NCI-H2196 (cell line): ENCODE results near the gene ETS1.

ENCODE experiments used
- DNase-seq: peaks from one replicate; lab custom pipeline; 2025; ENCODE audit not compliant: unreplicated experiment; lab: John Stamatoyannopoulos, UW

The ETS1 gene

DNA sequence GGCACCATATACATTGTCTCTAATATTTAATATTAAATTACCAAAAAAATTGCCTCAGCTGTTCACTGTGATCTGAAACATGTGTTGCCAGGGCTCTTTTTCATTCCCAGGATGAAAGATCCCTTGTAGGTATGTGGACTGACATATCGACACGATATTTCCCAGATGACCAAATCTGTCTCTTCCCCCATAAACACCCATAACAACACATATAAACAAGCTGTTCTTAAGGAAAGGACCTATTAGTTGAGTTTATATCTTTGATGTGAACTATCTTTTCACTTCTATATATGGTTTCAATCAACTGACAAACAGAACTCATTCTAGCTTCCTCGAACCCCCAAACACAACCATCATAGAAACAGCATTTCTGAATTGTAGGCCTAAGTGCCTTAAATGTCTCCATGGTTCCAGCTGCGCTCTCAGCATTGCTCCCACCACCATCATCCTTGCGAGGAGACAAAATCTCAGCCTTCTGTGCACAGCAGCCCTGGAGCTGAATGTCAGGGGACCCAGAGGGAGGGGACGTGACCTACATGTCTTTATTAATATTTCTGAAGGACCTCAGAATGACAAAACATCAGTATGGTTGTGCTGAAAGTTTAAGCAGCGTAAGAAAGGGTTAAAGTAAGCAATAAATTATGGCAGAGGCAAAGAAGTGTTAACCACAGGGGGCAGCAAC lies 67.0 kb downstream of the ETS1 start:
- DNase-seq, result no peak

DNA sequence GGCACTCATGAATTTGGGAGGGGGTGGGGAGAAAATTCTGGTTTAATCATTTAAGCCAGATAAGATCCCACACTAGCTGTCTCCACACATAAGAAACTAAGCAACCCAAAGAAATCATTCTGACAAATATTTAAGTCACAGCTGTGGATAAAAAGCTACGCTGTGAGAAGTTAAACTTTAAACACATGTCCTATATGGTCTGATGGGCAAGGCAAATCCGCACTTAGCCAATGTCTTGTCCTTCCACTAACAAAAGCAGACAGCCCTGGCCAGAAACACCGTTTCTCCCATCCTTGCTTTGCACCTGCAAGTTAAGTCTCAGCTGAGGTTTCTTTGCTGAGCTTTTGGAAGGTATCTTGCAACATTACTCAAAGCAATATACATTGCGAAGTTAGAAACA lies 68.0 kb downstream of the ETS1 start:
- no peak for DNase-seq

DNA sequence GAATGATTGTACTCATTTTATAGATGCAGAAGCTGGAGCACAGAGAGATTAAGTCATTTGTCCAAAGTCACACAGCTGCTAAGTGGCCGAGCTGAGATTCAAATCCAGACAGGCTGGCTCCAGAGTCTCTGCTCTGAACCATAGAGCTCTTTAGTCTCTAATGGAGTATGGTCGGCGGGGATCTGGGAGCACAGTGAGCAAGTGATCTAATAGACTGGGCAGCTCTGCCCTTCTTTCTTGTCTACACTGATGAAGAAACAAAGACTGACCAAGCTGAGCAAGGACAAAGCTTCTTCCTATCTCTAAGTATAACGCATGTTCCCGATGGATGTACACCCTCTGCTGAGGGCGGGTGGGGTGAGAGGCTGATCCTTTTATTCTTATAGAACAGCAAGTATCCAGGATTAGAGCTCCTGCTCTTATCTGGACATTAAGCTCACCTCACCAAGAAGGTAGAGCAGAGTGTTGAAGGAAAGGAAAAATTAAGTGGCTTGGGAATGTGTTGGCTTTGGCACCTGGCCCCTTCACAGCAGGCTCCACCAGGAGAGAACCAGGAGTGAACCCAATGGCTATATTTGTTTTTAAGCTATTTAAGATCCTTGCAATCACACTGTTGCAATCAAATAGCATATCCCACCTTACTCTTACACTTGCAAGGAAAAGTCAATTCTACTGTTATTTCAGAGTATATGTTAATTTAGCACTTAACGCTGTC lies 68.7 kb downstream of the ETS1 start:
- no peak for DNase-seq

DNA sequence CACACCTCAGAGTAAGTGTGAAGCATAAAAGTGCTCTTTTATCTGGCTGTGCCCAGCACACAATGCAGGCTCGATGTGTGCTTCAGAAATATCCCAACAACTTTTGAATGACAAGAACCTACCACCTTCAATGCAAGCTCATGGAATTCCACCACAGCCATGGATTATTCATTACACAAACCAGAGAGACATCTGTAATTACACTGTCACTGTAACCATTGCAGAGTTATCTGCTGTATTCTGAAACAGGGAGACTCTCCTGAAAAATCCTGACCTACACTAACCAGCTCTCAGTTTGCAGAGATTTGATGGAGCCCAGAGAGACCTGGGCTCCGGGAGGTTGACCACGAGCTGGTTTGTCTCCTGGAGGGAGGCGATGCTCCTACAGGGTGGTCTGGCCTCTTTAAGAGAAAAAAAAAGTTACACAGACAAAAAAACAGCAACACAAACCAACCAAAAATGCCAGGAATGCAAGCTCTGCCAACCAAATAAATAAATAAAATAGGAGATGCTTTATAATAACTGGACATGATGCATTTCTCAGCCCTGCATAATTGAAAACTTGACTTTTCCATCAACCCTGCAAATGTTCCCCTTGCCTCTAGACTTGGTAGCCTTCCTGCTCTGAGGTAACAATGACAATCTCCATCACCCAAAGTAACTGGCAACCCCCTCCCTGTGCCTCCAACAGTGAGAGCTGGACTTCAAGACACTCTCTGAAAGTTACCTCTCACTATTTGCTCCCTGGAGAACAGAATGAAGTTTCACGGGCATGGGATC lies 69.7 kb downstream of the ETS1 start:
- DNase-seq, result no peak

DNA sequence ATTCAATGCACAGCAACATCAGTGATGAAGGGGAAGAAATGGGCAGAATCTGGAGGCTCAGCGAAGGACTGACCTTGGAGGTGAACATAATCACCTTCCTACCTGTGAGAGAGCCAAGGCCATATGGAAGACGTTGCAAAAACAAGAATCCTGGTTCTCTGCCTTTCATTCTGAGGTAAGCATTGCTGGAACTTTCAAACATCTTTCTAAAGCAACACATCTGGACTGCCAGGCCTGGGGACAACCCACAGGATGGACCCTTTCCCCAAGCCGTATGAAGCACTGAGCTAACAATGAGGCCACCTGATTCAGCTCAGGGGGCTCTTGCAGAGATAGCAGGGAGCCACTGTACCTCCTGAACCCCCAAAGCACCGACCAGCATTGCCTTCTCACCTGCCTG lies 70.5 kb downstream of the ETS1 start:
- no peak for DNase-seq

DNA sequence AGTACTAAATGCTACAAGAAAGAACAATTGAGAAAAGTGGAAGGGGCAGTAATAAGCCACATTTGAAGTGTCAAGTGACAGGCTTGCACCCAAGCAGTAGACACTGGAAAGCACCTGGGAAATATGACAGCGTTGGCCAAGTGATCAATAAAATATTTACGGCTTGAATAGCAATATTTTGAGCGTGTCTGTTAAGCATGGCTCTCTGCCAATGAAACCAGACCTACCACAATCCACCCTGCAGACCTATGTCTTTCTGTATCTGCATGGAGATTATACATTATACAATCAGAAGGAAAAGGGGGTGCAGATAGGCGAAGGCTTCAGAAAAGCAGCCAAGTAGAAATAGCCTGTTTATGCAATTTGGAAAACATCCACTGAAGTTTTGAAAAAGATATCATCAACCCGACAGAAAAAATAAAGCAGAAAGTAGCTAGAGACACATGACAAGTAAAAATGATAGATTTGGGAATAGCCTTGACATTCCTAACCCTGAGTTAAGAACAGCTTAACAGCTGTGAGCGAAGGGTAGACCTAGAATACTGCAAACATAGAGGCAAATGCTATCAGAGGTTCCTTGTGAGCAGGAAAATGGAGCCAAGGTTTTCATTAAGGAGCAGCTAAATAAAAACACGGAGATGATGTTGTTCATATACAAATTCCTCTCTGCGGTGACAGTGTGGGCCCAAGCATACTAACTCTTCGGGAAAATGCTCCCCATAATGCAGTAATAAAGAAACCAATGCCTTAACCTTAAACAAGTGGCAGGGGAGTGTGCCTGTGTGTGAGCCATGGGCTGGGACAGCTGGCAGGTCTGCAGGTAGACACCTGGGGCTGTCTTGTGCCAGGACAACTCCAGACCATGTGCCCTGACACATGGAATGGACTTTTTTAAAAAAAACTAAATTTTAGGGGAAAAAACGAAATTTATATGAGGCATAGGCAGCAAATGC lies 71.3 kb downstream of the ETS1 start:
- no peak for DNase-seq

DNA sequence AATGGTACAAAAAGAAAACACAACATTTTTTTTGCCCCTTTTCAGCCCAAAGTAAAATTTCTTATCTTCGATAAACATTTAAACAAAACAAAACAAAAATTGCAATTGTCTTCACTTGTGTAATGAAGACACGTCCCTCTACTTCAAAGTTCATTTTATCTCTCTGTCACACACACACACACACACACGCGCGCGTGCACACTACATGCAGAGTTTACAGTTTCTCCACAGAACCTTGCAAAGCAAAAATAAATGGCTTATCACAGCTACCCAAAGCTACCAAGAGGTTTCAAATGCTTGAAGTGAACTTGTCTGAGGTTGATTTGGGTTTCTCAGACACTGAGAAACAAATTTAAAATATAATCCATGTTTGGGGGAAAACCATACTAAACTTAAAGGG lies 72.3 kb downstream of the ETS1 start:
- DNase-seq, result no peak

DNA sequence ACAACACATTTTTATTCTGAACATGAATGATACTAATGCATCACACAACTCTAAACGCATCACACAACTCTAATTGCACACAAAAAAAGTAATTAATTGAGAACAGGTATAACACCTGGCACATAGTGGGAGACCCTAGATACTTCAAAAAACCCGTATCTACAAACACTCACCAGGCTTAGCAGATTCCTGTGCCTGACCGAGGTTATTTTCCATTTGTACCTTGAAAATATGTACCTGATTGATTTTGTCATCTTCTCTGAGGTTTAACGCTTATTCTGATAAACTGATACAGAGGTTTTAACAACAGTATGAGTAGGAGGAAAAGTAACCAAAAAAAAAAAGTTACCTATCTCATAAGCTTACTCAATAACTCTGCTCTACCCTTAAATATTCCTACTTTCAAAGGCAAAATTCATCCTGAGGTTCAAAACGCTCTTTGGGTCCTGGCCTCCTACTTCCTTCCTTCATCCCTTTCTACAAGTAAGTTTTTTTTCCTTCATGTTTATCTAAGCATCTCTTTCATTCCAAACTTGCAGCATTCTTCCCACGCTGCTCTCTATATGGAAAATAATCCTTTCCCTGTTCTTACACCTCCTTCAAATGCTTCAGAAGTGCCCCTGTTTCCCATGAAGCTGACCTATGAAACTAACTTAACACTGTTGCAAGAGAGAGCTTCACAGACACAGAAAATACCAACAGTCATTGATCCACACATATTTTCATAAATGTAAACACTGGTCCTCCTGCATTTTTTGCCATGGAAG lies 73.3 kb downstream of the ETS1 start:
- no peak for DNase-seq

DNA sequence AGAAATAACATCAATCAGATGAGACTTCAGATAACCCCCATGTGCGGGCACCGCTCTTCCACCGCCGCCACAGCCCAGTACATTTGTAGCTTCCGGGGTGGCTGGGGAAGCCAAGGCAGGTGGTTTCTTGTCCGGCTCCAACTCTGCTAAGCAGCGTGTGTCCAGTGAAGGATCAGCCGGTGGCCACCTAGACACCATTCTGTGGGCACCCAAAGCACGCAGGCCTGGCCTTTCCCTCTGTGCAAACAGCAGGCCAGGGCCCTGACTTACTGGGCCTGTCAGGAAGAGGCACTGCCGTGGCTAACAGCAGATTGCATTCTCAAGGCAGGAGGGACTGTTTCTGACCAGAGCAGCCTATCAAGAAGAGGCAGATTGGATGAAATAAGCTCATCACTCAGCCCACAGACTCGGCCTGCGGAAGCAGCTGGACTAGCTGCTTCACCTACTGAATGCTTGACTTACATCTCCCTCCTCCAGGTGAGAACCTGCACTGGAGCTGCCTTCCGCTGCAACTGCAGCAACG lies 74.8 kb downstream of the ETS1 start:
- no peak for DNase-seq

DNA sequence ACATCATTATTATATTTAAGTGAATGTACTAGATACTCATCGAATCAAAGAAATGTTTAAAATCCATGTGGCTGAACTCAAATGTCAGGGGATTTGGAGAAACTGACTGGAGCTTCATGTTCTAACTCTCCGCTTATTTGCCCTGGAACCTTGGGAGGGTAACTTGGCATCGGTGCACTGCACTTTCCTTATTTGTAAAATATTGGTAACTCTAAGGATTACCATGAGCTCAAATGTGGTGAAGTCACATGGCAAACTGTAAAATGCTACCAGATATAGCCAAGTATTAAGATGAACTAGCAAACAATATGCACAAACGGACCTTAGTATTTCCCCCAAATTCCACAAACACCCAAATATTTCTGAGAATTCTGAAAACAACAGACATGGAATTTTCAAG lies 75.6 kb downstream of the ETS1 start:
- DNase-seq, result no peak

DNA sequence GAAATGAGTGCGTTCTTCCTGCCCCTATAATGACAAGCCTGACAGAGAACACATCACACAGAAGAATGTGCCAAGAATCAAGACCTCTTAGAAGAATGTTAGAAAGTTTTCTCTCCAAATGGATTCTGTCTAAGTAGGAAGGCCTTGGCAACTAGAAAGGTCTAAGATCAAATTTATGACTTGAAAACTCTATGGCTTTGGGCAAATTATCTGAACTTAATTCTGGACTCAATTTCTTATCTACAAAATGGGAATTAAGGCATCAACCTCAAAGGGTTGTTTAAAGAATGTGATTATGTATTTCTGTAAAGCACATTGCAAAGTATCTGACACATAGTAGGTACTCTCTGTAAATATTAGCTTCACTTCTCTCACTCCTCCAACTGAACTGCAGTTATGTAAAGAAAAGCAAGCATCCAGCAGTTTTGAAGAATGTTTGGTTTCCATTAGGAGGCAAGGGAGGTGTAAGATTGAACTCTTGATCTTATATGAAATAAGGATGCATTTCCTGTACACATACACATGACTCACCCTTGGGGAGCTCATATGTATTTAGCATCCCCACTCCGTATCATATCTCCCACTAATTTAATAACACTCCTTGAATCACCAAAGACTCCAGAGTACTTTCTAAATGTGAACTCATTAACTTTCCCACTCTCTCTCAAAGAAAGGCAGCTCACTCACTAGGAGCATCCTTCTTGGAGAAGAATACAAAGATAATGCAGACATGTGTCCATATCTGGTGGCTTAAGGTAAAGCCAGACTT lies 77.6 kb downstream of the ETS1 start:
- no peak for DNase-seq

DNA sequence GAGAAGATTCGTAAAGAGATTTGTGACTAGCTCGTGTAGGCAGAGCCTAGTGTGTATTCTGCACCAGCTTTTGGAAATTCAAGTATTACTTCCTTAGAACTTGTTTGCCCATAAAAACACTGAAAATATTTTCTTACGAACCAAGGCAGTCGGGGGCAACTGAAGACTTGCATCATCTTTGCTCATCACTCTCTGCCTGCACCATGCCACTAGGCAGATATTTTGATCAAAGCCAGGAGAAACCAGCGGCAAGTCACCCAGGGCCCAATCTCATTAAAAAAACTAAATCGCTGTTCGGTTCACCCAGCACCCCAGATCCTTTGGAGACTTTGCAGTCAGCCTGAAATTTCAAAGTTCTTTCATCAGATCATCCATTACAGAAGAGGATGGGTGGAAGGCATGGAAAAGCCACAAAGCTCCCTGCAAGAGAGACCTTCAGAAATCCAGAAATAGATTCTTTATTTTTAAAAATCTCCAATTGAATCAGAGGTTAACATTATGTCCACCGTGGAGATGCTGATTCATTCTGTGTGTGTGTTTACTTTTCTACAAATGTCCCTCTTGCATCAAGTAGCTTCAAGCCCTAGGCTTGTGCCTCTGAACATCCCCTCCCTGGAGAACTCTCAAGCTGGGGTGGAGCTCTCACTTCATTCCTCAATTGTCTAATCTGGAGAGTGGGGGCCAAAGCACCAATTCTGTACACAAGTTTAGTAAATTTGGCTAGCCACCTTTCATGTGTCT lies 78.4 kb downstream of the ETS1 start:
- no peak for DNase-seq

DNA sequence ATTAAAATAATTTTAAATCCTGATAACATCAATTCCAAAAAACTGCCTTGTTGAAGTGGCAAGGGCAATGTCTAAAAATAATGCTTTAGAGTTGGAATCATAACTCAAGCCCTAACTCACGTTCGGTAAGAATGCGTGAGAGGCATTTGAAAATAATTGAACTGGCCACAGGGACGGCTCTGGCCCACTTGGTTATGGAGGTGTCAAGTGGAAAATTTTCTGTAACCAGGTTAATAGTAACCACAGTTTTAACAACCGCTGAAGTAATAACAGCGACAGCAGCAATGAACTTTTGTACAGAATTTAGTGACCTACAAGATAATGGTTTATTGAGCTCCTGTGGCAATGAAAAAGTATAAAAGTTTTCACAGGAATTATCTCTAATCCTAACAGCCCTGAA lies 79.4 kb downstream of the ETS1 start:
- DNase-seq, result no peak

DNA sequence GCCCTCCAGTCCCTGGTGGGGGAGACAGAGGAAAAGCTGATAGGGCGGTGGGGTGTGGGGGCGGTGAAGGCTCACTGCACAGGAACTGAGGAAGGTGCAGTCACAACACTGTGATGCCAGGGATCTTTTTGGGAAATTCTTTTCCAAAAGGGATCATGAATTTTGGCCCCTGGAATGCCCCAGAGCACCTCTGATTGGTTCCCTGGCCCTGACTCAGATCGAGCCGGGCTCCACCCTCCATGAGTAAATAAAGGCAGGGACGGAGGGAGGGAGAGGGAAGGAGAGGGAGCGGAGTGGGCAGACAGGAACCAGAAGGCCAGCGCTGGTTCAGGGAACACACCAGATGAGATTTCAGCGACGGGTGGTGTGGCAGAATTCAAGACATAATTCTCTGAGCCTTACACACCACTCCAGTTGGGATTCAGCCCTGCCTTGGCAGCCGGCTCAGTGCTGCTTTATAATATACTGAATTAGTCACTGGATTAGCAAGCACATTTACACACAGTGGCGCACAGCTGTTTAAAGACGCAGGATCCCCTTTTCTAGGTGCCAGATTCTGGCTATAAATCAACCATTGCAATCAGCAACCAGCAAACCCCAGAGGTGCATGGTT lies 80.3 kb downstream of the ETS1 start:
- peak; percentile 40 for DNase-seq

DNA sequence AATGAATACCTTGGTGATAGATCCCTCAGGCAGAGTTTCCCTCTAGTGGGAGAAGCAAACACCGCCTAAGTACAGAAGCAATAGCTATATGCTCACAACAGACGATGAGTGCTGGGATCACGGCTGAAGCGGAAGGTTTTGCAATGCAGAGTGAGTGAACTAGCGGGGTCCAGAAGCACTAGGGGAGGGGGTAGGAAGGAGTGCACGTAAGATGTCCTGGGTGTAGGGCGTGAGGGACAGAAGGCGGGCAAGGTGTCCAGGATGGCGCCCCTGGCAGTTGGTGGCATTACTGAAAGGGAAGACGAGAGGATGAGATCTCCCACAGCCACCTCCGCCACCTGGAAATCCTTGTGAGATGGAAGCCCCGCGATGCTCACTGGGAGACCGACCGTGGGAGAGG lies 81.0 kb downstream of the ETS1 start:
- DNase-seq, result no peak

DNA sequence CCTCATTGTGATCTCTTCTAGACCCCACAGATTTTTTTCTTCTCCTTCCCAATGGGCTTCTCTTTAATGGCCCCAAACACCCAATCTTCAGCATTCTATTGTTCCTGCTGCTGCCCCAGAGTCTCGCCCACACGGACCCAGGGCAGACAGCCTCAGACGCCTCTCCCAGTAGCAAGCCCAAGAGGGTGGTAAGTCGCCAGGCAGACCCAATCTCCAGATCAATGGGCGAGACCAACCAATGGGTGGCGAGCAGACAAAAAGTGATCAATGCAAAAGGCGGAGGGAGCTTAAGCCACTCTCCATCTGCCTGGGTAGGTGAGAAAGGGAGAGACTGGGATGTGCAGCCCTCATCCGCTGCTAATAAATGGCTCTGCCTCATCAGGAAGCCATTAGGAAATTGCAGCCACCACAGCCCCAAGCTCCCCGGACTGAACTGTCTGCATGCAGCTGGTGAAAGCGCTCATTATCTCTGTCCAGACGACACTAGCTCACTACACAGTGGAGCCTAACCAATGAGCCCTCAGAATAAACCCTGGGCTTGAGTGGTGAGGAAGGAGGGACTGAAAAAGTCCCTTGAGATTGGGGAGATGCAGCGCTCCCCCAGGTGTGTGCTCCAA lies 81.8 kb downstream of the ETS1 start:
- no peak for DNase-seq

DNA sequence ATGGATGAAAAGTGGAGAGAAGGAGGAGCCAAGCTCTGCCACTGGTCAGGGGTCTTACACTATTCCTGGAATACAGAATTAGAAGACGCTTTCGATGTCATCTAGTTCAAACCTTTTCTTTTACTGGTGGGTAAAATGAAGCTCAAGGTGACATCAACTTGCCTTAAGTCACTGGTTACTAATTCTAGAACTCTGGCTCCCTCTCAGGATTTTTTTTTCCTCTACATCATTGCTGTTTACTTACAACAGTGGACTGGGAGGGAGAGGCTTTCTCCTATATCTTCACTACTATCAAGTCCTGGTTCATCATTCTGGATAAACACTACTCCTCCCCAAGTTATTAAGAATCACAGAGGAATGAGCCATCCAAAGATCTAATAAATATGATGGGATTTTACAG lies 82.9 kb downstream of the ETS1 start:
- DNase-seq, result no peak
